GM23248 (cell line): ENCODE data around the gene EEF1AKMT4. TPM values are rescaled to one million over a fixed set of nuclear protein-coding genes. Genes with fewer than 3 reads are reported as not detected.

Source experiments
- DNase-seq: peaks from one replicate; pipeline ENCODE4 v3.0.0-alpha.2; 2015
- H2AFZ ChIP-seq: fragments of 200-600 bp; sonication (generic); 2 replicates; pipeline ENCODE4 v1.6.1; 2016; ENCODE audit warnings: antibody characterized with exemption
- H3F3A ChIP-seq: fragments of 200-600 bp; sonication (generic); 2 replicates; pipeline ENCODE4 v1.6.1; 2016; ENCODE audit warnings: mild to moderate bottlenecking, antibody characterized with exemption, mixed run types; ENCODE audit not compliant: insufficient read depth
- H3K27ac ChIP-seq: fragments of 200-600 bp; sonication (generic); 2 replicates; pipeline ENCODE4 v1.5.1; 2016; ENCODE audit warnings: mild to moderate bottlenecking
- H3K27me3 ChIP-seq: fragments of 200-600 bp; sonication (generic); replicated peaks from 2 replicates; pipeline ENCODE4 v1.6.1; 2016; ENCODE audit warnings: mild to moderate bottlenecking; ENCODE audit not compliant: insufficient read depth
- H3K36me3 ChIP-seq: fragments of 200-600 bp; sonication (generic); 2 replicates; pipeline ENCODE4 v1.6.1; 2016; ENCODE audit warnings: low read depth, mild to moderate bottlenecking
- H3K4me1 ChIP-seq: fragments of 200-600 bp; sonication (generic); 2 replicates; pipeline ENCODE4 v1.6.1; 2016; ENCODE audit warnings: mild to moderate bottlenecking; ENCODE audit not compliant: insufficient read depth
- H3K4me2 ChIP-seq: fragments of 200-600 bp; sonication (generic); one replicate; pipeline ENCODE4 v1.6.1; 2016; ENCODE audit warnings: mild to moderate bottlenecking; ENCODE audit not compliant: unreplicated experiment
- H3K4me3 ChIP-seq: fragments of 200-600 bp; sonication (generic); 2 replicates; pipeline ENCODE4 v1.5.1; 2016; ENCODE audit warnings: mild to moderate bottlenecking
- H3K79me2 ChIP-seq: fragments of 200-600 bp; sonication (generic); 2 replicates; pipeline ENCODE4 v1.6.1; 2016; ENCODE audit warnings: mild to moderate bottlenecking; ENCODE audit not compliant: insufficient read depth
- H3K9ac ChIP-seq: fragments of 200-600 bp; sonication (generic); 2 replicates; pipeline ENCODE4 v1.6.1; 2016; ENCODE audit warnings: mild to moderate bottlenecking
- H3K9me2 ChIP-seq: fragments of 200-600 bp; sonication (generic); 2 replicates; pipeline ENCODE4 v1.6.1; 2016; ENCODE audit warnings: mixed run types, mild to moderate bottlenecking, moderate library complexity; ENCODE audit not compliant: insufficient read depth
- H3K9me3 ChIP-seq: fragments of 200-600 bp; sonication (generic); one replicate; pipeline ENCODE4 v1.6.1; 2017; ENCODE audit warnings: low read depth
- H4K20me1 ChIP-seq: fragments of 200-600 bp; sonication (generic); 2 replicates; pipeline ENCODE4 v1.6.0; 2016; ENCODE audit not compliant: insufficient read depth
- EZH2 ChIP-seq: fragments of 200-600 bp; sonication (generic); IDR thresholded peaks from 2 replicates; pipeline ENCODE4 v1.6.1; 2018; ENCODE audit warnings: antibody characterized with exemption, mild to moderate bottlenecking; ENCODE audit not compliant: insufficient read depth, poor library complexity, severe bottlenecking
- EZH2phosphoT487 ChIP-seq: fragments of 200-600 bp; sonication (generic); IDR thresholded peaks from 2 replicates; pipeline ENCODE4 v1.6.1; 2018; ENCODE audit warnings: antibody characterized with exemption, moderate library complexity, mild to moderate bottlenecking, low read depth; ENCODE audit not compliant: insufficient read depth
- WGBS, 2 experiments: methylation state at CpG; one replicate each; pipeline ENCODE4 v1.1.6; 2015 to 2017; ENCODE audit warnings: low lambda C conversion rate in 2 of 2, low coverage in 1 of 2; ENCODE audit errors: missing lambda C conversion rate in 2 of 2; 5-methylcytosine and 5-hydroxymethylcytosine counted together
- in situ Hi-C: fragments of 300-500 bp; cut with MboI; formaldehyde crosslinking; loops from 2 replicates; pipeline ENCODE4 v1.15.0; 2020
- polyA plus RNA-seq: library from polyadenylated mRNA; unstranded; fragments of >200 nt; fragmentation: Nextera tagmentation; extraction: Ambion mirVana; gene quantifications from 2 replicates; pipeline ENCODE4 v1.2.1, GENCODE V29; 2016
- total RNA-seq: library from RNA; depleted of rRNA; stranded (reverse); fragments of >200 nt; shearing (Covaris generic); gene quantifications from 2 replicates; pipeline ENCODE4 v1.2.3, GENCODE V29; 2014

Gene EEF1AKMT4
- total and polyA plus RNA-seq, 2 experiments from 2014 or later: 5.3 to 7.2 TPM

GRCh38 chr3:184227481-184227935 is 22.0 kb upstream of the EEF1AKMT4 start:
- Histone ChIP-seq H3K4me3 (no peak overlapping the region), H3K4me2 (no peak overlapping the region), H3K9me3 (no peaks in the 10 kb centered on the region), H3K9me2 (no peaks in the 10 kb centered on the region), H3K27me3 (peaks cover 52% of the 10 kb centered on the region), H3K9ac (no peak overlapping the region), H3K79me2 (no peaks in the 10 kb centered on the region), H3K36me3 (no peaks in the 10 kb centered on the region), H2AFZ (no peak overlapping the region), H4K20me1 (no peaks in the 10 kb centered on the region), H3K27ac (no peak overlapping the region), H3K4me1 (no peaks in the 10 kb centered on the region), H3F3A (no peaks in the 10 kb centered on the region)
- TF ChIP-seq EZH2phosphoT487: no peak
- no peak for TF ChIP-seq EZH2
- peak; percentile 51 for DNase-seq
- 25 to 44% methylated on average over 2 of the region's 2 CpGs for WGBS, 2 experiments
- in situ Hi-C loops: no loop called here

DNA sequence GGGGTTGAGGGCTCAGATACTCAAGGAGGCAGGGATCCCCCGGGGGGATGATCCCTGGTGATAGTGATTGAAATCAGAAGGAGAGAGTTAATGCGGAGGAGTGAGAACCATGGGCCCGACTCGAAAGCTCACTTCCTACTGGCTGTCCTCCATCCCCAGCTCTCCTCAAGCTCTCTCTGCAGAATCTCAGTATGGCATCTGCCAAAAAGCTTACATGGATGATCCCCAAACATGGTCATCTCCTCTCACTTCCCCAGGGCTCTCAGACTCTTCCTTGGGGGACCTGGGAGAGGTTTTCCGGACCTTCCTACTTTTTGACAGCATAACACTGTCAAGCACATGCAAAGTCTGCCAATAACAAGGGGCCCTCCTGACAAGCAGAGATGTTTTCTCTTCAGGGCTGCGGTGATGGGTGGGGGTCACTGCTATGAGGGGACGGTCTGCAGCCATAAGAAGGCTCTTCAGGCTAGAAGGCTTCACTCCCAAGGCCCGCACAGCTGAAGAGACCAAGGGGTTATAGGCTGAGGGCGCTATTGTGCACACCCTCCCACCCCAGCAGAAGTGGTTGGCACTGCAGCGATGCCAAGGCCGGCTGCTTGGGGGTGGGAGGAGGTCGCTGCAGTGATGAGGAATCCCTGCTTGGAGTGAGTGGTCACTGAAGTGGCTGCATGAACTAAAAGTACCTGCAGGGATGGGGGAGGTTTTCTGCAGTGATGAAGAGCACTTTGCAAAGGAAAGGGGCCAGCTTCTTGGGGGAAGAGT is 20.9 kb upstream of the EEF1AKMT4 start:
- peaks cover 52% of the 10 kb centered on the region for H3K27me3 ChIP-seq
- in situ Hi-C loops: no loop called here

GRCh38 chr3:184229394-184230080 is 19.9 kb upstream of the EEF1AKMT4 start, which contains the start of gene VWA5B2:
Gene VWA5B2 (plus strand): TSS chr3:184229585. CDS start chr3:184230529, 944 bp downstream.
- WGBS, 2 experiments: 3 to 5% methylated on average over 28 to 38 of the region's 66 CpGs
- H3K9me2 ChIP-seq: no peaks in the 10 kb centered on the region
- 0 out of 2 replicates have a peak within 1 kb of the TSS, but pooled peaks have one; percentile 38 for H2AFZ ChIP-seq
- TF ChIP-seq EZH2 (peak; percentile 95), EZH2phosphoT487 (peak; percentile 68; the same call in 1 of the 2 replicates)
- H3K9ac ChIP-seq: no peak within 1 kb of the TSS
- H3K4me1 ChIP-seq: no peaks in the 10 kb centered on the region
- no peaks in the 10 kb centered on the region for H3F3A ChIP-seq
- no peaks in the 10 kb centered on the region for H3K79me2 ChIP-seq
- no peaks in the 10 kb centered on the region for H4K20me1 ChIP-seq
- in situ Hi-C loops: no loop called here
- peak within 1 kb of the TSS; percentile 64 for H3K4me3 ChIP-seq
- no peak within 1 kb of the TSS for H3K27ac ChIP-seq
- H3K4me2 ChIP-seq: peak within 1 kb of the TSS; percentile 61
- peak; percentile 70 for DNase-seq
- no peaks in the 10 kb centered on the region for H3K36me3 ChIP-seq
- H3K9me3 ChIP-seq: no peaks in the 10 kb centered on the region
- peaks cover 52% of the 10 kb centered on the region for H3K27me3 ChIP-seq

More for the DNA sequence above, 20.9 kb upstream of the EEF1AKMT4 start:
- no peaks in the 10 kb centered on the region for H3F3A ChIP-seq
- H3K36me3 ChIP-seq: no peaks in the 10 kb centered on the region
- no peaks in the 10 kb centered on the region for H3K4me1 ChIP-seq
- 18 to 20% methylated on average over 11 to 12 of the region's 12 CpGs for WGBS, 2 experiments
- no peak for DNase-seq
- peak; percentile 66 for TF ChIP-seq EZH2
- no peak for TF ChIP-seq EZH2phosphoT487
- no peak overlapping the region for H3K4me2 ChIP-seq
- H3K9me3 ChIP-seq: no peaks in the 10 kb centered on the region
- H4K20me1 ChIP-seq: no peaks in the 10 kb centered on the region
- H3K4me3 ChIP-seq: no peak overlapping the region
- H2AFZ ChIP-seq: no peak overlapping the region
- H3K27ac ChIP-seq: no peak overlapping the region
- H3K9me2 ChIP-seq: no peaks in the 10 kb centered on the region
- no peaks in the 10 kb centered on the region for H3K79me2 ChIP-seq
- no peak overlapping the region for H3K9ac ChIP-seq

DNA sequence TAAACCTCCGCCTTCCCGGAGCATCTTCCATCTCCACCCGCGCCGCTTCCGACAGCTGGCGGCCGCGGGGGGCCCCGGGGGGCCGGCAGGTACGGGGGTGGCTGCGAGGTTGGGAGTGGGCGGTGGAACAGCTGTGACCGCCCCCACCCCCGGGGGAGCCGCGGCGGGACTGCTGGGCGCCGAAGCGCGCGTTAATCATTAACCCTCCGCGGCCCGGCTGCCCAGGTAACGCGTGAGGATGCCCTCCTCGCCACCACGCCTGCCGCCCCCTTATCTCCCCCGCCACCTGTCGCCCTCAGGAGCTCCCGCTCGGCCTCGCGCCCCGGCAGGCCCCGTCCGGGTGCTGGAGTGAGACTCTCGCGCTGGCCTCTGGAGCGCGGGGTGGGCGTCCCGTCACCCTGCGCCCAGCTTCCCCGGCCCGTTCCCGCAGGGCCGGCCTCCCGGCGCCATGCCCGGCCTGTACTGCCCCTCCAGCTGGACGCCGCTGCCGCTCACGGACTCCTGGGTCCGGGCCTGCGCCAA is 19.3 kb upstream of the EEF1AKMT4 start:
- no peaks in the 10 kb centered on the region for H3K9me2 ChIP-seq
- TF ChIP-seq EZH2 (no peak), EZH2phosphoT487 (no peak)
- no peaks in the 10 kb centered on the region for H3K79me2 ChIP-seq
- no peak overlapping the region for H3K27ac ChIP-seq
- H3K36me3 ChIP-seq: no peaks in the 10 kb centered on the region
- WGBS, 2 experiments: 1% methylated on average over 15 to 31 of the region's 61 CpGs
- H3K9ac ChIP-seq: no peak overlapping the region
- H3K4me1 ChIP-seq: no peaks in the 10 kb centered on the region
- 0 out of 2 replicates have a peak overlapping the region, but pooled peaks have one; percentile 38 for H2AFZ ChIP-seq
- peak overlapping the region; percentile 61 for H3K4me2 ChIP-seq
- peaks cover 47% of the 10 kb centered on the region for H3K27me3 ChIP-seq
- peak overlapping the region; percentile 64 for H3K4me3 ChIP-seq
- no peaks in the 10 kb centered on the region for H4K20me1 ChIP-seq
- DNase-seq: peak; percentile 20
- in situ Hi-C loops: no loop called here
- H3F3A ChIP-seq: no peaks in the 10 kb centered on the region
- H3K9me3 ChIP-seq: no peaks in the 10 kb centered on the region
